Astrocyte (in vitro differentiated cells and primary cell): ENCODE data around the gene UTS2R.

Experiments
- CTCF ChIP-seq: IDR thresholded peaks from 2 replicates; pipeline ENCODE4 v1.5.1; 2011; ENCODE audit warnings: low read depth, mild to moderate bottlenecking, inconsistent platforms, low read length, moderate library complexity; ENCODE audit not compliant: insufficient read depth
- EZH2 ChIP-seq: IDR thresholded peaks from 2 replicates; pipeline ENCODE4 v1.6.1; 2012; ENCODE audit warnings: mild to moderate bottlenecking, low read length, inconsistent platforms; ENCODE audit not compliant: insufficient read depth

DNA sequence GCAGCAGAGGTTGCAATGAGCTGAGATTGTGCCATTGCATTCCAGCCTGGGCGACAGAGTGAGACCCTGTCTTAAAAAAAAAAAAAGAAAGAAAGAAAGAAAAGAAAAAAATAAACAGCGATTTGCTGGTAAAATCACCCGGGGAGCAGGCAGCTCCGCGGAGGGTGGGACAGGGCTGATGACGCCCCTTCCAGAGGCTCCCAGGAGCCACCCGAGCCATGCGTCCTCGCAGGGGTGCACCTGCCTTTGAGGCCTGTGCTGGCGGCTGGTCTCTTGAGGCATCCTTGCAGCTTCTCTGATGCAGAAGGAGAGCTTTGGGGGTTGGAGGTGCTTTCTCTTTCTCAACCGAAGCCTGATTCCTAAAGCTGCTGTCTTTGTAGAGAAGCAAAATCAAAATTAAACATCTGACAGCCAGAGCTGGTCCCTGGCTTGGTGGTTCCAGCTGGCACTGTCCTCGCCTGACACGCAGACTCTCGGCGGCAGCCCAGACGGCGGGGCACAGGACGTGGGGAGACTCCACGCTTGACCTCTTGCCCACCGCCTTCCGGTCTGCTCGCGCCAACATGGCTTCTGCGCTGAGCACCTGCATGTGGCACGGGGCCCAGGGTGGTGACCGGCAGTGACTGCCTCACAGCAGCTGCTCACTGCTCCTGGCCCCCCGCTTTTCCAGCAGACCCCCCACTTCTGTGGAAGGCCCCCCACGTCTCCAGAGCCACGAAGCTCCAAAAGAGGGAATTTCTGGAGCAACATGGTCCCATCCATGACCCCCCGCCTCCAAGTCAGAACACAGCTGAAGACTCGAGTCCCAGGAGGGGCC, 6.6 kb downstream of the UTS2R start:
- TF ChIP-seq CTCF (no peak), EZH2 (no peak)
